SK-N-SH treated with all-trans-retinoic acid at 6 μM for 48 hours (cell line): ENCODE measurements around the gene RADX.

Experiments
- TSHZ2 ChIP-seq: fragments of 250-450 bp; sonication (Bioruptor Pico); IDR thresholded peaks from 2 replicates; pipeline ENCODE4 v1.5.0; 2020; ENCODE audit warnings: mild to moderate bottlenecking, moderate library complexity
- ZFP3 ChIP-seq: fragments of 250-450 bp; sonication (Bioruptor Pico); IDR thresholded peaks from 2 replicates; pipeline ENCODE4 v1.5.0; 2020; ENCODE audit warnings: mild to moderate bottlenecking, moderate library complexity
- ZNF8 ChIP-seq: fragments of 450-650 bp; formaldehyde crosslinking; IDR thresholded peaks from 2 replicates; pipeline ENCODE4 v1.5.0; 2020; ENCODE audit warnings: mild to moderate bottlenecking, moderate library complexity

GRCh38 chrX:106615041-106615440 is 3.3 kb downstream of the RADX start:
- TF ChIP-seq ZFP3 (no peak), ZNF8 (no peak), TSHZ2 (no peak)
